GM23248 (cell line): ENCODE results near the gene SYNPR. TPM values are rescaled to one million over a fixed set of nuclear protein-coding genes. Genes with fewer than 3 reads are reported as not detected.

Experiments used
- DNase-seq: peaks from one replicate; pipeline ENCODE4 v3.0.0-alpha.2; 2015
- H2AFZ ChIP-seq: fragments of 200-600 bp; sonication (generic); 2 replicates; pipeline ENCODE4 v1.6.1; 2016; ENCODE audit warnings: antibody characterized with exemption
- H3F3A ChIP-seq: fragments of 200-600 bp; sonication (generic); 2 replicates; pipeline ENCODE4 v1.6.1; 2016; ENCODE audit warnings: mild to moderate bottlenecking, antibody characterized with exemption, mixed run types; ENCODE audit not compliant: insufficient read depth
- H3K27ac ChIP-seq: fragments of 200-600 bp; sonication (generic); 2 replicates; pipeline ENCODE4 v1.5.1; 2016; ENCODE audit warnings: mild to moderate bottlenecking
- H3K27me3 ChIP-seq: fragments of 200-600 bp; sonication (generic); replicated peaks from 2 replicates; pipeline ENCODE4 v1.6.1; 2016; ENCODE audit warnings: mild to moderate bottlenecking; ENCODE audit not compliant: insufficient read depth
- H3K36me3 ChIP-seq: fragments of 200-600 bp; sonication (generic); 2 replicates; pipeline ENCODE4 v1.6.1; 2016; ENCODE audit warnings: low read depth, mild to moderate bottlenecking
- H3K4me1 ChIP-seq: fragments of 200-600 bp; sonication (generic); 2 replicates; pipeline ENCODE4 v1.6.1; 2016; ENCODE audit warnings: mild to moderate bottlenecking; ENCODE audit not compliant: insufficient read depth
- H3K4me2 ChIP-seq: fragments of 200-600 bp; sonication (generic); one replicate; pipeline ENCODE4 v1.6.1; 2016; ENCODE audit warnings: mild to moderate bottlenecking; ENCODE audit not compliant: unreplicated experiment
- H3K4me3 ChIP-seq: fragments of 200-600 bp; sonication (generic); 2 replicates; pipeline ENCODE4 v1.5.1; 2016; ENCODE audit warnings: mild to moderate bottlenecking
- H3K79me2 ChIP-seq: fragments of 200-600 bp; sonication (generic); 2 replicates; pipeline ENCODE4 v1.6.1; 2016; ENCODE audit warnings: mild to moderate bottlenecking; ENCODE audit not compliant: insufficient read depth
- H3K9ac ChIP-seq: fragments of 200-600 bp; sonication (generic); 2 replicates; pipeline ENCODE4 v1.6.1; 2016; ENCODE audit warnings: mild to moderate bottlenecking
- H3K9me2 ChIP-seq: fragments of 200-600 bp; sonication (generic); 2 replicates; pipeline ENCODE4 v1.6.1; 2016; ENCODE audit warnings: mixed run types, mild to moderate bottlenecking, moderate library complexity; ENCODE audit not compliant: insufficient read depth
- H3K9me3 ChIP-seq: fragments of 200-600 bp; sonication (generic); one replicate; pipeline ENCODE4 v1.6.1; 2017; ENCODE audit warnings: low read depth
- H4K20me1 ChIP-seq: fragments of 200-600 bp; sonication (generic); 2 replicates; pipeline ENCODE4 v1.6.0; 2016; ENCODE audit not compliant: insufficient read depth
- EZH2 ChIP-seq: fragments of 200-600 bp; sonication (generic); IDR thresholded peaks from 2 replicates; pipeline ENCODE4 v1.6.1; 2018; ENCODE audit warnings: antibody characterized with exemption, mild to moderate bottlenecking; ENCODE audit not compliant: insufficient read depth, poor library complexity, severe bottlenecking
- EZH2phosphoT487 ChIP-seq: fragments of 200-600 bp; sonication (generic); IDR thresholded peaks from 2 replicates; pipeline ENCODE4 v1.6.1; 2018; ENCODE audit warnings: antibody characterized with exemption, moderate library complexity, mild to moderate bottlenecking, low read depth; ENCODE audit not compliant: insufficient read depth
- WGBS, 2 experiments: methylation state at CpG; one replicate each; pipeline ENCODE4 v1.1.6; 2015 to 2017; ENCODE audit warnings: low lambda C conversion rate in 2 of 2, low coverage in 1 of 2; ENCODE audit errors: missing lambda C conversion rate in 2 of 2; 5-methylcytosine and 5-hydroxymethylcytosine counted together
- in situ Hi-C: fragments of 300-500 bp; cut with MboI; formaldehyde crosslinking; loops from 2 replicates; pipeline ENCODE4 v1.15.0; 2020
- polyA plus RNA-seq: library from polyadenylated mRNA; unstranded; fragments of >200 nt; fragmentation: Nextera tagmentation; extraction: Ambion mirVana; gene quantifications from 2 replicates; pipeline ENCODE4 v1.2.1, GENCODE V29; 2016
- total RNA-seq: library from RNA; depleted of rRNA; stranded (reverse); fragments of >200 nt; shearing (Covaris generic); gene quantifications from 2 replicates; pipeline ENCODE4 v1.2.3, GENCODE V29; 2014

SYNPR gene
- total and polyA plus RNA-seq, 2 experiments from 2014 or later: not detected

GRCh38 chr3:63458405-63458804, 180.3 kb downstream of the SYNPR start:
- Histone ChIP-seq H3K27ac (no peak overlapping the region), H3K4me1 (no peaks in the 10 kb centered on the region), H3F3A (no peaks in the 10 kb centered on the region), H3K79me2 (no peaks in the 10 kb centered on the region), H3K4me3 (no peak overlapping the region), H3K27me3 (peaks cover 5% of the 10 kb centered on the region; the same call in 1 of the 2 replicates), H3K9me2 (no peaks in the 10 kb centered on the region), H3K9ac (no peak overlapping the region), H3K36me3 (no peaks in the 10 kb centered on the region), H3K9me3 (no peaks in the 10 kb centered on the region), H2AFZ (no peak overlapping the region), H3K4me2 (no peak overlapping the region), H4K20me1 (no peaks in the 10 kb centered on the region)
- in situ Hi-C loops: no loop called here
- DNase-seq: no peak
- no peak for TF ChIP-seq EZH2phosphoT487
- TF ChIP-seq EZH2: no peak

- Histone ChIP-seq H3K27ac (no peak overlapping the region), H3K36me3 (no peaks in the 10 kb centered on the region), H3K4me2 (no peak overlapping the region), H3F3A (no peaks in the 10 kb centered on the region), H3K9me3 (no peaks in the 10 kb centered on the region), H3K9me2 (no peaks in the 10 kb centered on the region), H3K27me3 (peaks cover 5% of the 10 kb centered on the region; the same call in 1 of the 2 replicates), H4K20me1 (no peaks in the 10 kb centered on the region), H3K4me1 (no peaks in the 10 kb centered on the region), H3K79me2 (no peaks in the 10 kb centered on the region), H3K9ac (no peak overlapping the region), H2AFZ (no peak overlapping the region), H3K4me3 (no peak overlapping the region)
- in situ Hi-C loops: no loop called here
- no peak for DNase-seq
- TF ChIP-seq EZH2 (no peak), EZH2phosphoT487 (no peak)
Measured at GRCh38 chr3:63462732-63463131, 184.6 kb downstream of the SYNPR start.

- Histone ChIP-seq H3K27me3 (no peaks in the 10 kb centered on the region), H3K4me1 (no peaks in the 10 kb centered on the region), H3K36me3 (no peaks in the 10 kb centered on the region), H3K4me2 (no peak overlapping the region), H3K9ac (no peak overlapping the region), H3F3A (no peaks in the 10 kb centered on the region), H3K9me2 (no peaks in the 10 kb centered on the region), H3K27ac (no peak overlapping the region), H3K9me3 (no peaks in the 10 kb centered on the region), H3K79me2 (no peaks in the 10 kb centered on the region), H4K20me1 (no peaks in the 10 kb centered on the region), H2AFZ (no peak overlapping the region), H3K4me3 (no peak overlapping the region)
- DNase-seq: no peak
- TF ChIP-seq EZH2phosphoT487: no peak
- in situ Hi-C loops: no loop called here
- 50 to 58% methylated on average over 3 of the region's 3 CpGs for whole genome bisulfite sequencing, 2 experiments
Measured at GRCh38 chr3:63467392-63467791, 189.3 kb downstream of the SYNPR start.

- H3F3A ChIP-seq: no peaks in the 10 kb centered on the region
- H2AFZ ChIP-seq: no peak overlapping the region
- no peaks in the 10 kb centered on the region for H4K20me1 ChIP-seq
- H3K9me2 ChIP-seq: no peaks in the 10 kb centered on the region
- in situ Hi-C loops: no loop called here
- WGBS, 2 experiments: 35 to 44% methylated on average over 1 of the region's 1 CpG
- no peaks in the 10 kb centered on the region for H3K36me3 ChIP-seq
- no peak for DNase-seq
- H3K9ac ChIP-seq: no peak overlapping the region
- no peaks in the 10 kb centered on the region for H3K9me3 ChIP-seq
- no peaks in the 10 kb centered on the region; the same call in 1 of the 2 replicates for H3K27me3 ChIP-seq
- no peak for TF ChIP-seq EZH2phosphoT487
- TF ChIP-seq EZH2: no peak
- H3K27ac ChIP-seq: no peak overlapping the region
- H3K4me3 ChIP-seq: no peak overlapping the region
- no peaks in the 10 kb centered on the region for H3K4me1 ChIP-seq
- H3K79me2 ChIP-seq: no peaks in the 10 kb centered on the region
- no peak overlapping the region for H3K4me2 ChIP-seq
Measured at GRCh38 chr3:63470745-63471144, 192.6 kb downstream of the SYNPR start.

- H3K27me3 ChIP-seq: no peaks in the 10 kb centered on the region; the same call in 1 of the 2 replicates
- no peaks in the 10 kb centered on the region for H3K9me3 ChIP-seq
- TF ChIP-seq EZH2 (no peak), EZH2phosphoT487 (no peak)
- no peaks in the 10 kb centered on the region for H3K79me2 ChIP-seq
- no peak overlapping the region for H3K4me3 ChIP-seq
- H3F3A ChIP-seq: no peaks in the 10 kb centered on the region
- 81 to 88% methylated on average over 5 of the region's 5 CpGs for WGBS, 2 experiments
- H3K4me1 ChIP-seq: no peaks in the 10 kb centered on the region
- no peaks in the 10 kb centered on the region for H3K9me2 ChIP-seq
- H2AFZ ChIP-seq: no peak overlapping the region
- DNase-seq: no peak
- H3K36me3 ChIP-seq: no peaks in the 10 kb centered on the region
- in situ Hi-C loops: no loop called here
- no peak overlapping the region for H3K4me2 ChIP-seq
- no peak overlapping the region for H3K27ac ChIP-seq
- H3K9ac ChIP-seq: no peak overlapping the region
- no peaks in the 10 kb centered on the region for H4K20me1 ChIP-seq
Measured at GRCh38 chr3:63471781-63472180, 193.7 kb downstream of the SYNPR start.
